Activated CD8-positive, alpha-beta memory T cell treated with anti-CD3 and anti-CD28 coated beads, Interleukin-2, amount 10 ng/mL, durations not matched to agents 7 days and 5 days (primary cell): Measurements from ENCODE around the gene KIAA1549. TPM values are rescaled to one million over a fixed set of nuclear protein-coding genes. Genes with fewer than 3 reads are reported as not detected.

Experiments
- ATAC-seq: fragments of 150-1000 bp; cut with Tn5 transposase; one replicate; pipeline ENCODE4 v1.10.0; 2021; ENCODE audit warnings: moderate library complexity
- CTCF ChIA-PET: fragments of 350-600 bp; sonication (Branson Sonifier 250); formaldehyde crosslinking; loops from one replicate; lab custom pipeline; 2021; ENCODE audit warnings: antibody characterized with exemption; lab: Charles Lee
- DNase-seq: peaks from one replicate; pipeline ENCODE4 v3.0.0-alpha.2; 2020
- H3K27ac Mint-ChIP-seq: one replicate; pipeline ENCODE4 v1.8.0; 2021; ENCODE audit warnings: mild to moderate bottlenecking, mixed read lengths
- H3K27me3 Mint-ChIP-seq: one replicate; pipeline ENCODE4 v1.8.0; 2021; ENCODE audit warnings: mixed read lengths
- H3K36me3 Mint-ChIP-seq: one replicate; pipeline ENCODE4 v1.8.0; 2021; ENCODE audit warnings: mild to moderate bottlenecking, mixed read lengths
- H3K4me1 Mint-ChIP-seq: one replicate; pipeline ENCODE4 v1.8.0; 2021; ENCODE audit warnings: mixed read lengths
- H3K4me3 Mint-ChIP-seq: one replicate; pipeline ENCODE4 v1.8.0; 2021; ENCODE audit warnings: mild to moderate bottlenecking, moderate library complexity, mixed read lengths
- H3K9me3 Mint-ChIP-seq: one replicate; pipeline ENCODE4 v1.8.0; 2022; ENCODE audit warnings: low read depth, mixed read lengths
- total RNA-seq, 2 experiments: library from RNA; stranded (reverse); gene quantifications; one replicate each; pipeline ENCODE4 v1.2.3, GENCODE V29; 2021

Gene KIAA1549
- total RNA-seq, 2 experiments from 2014 or later = 0.61 to 1.1 TPM

DNA sequence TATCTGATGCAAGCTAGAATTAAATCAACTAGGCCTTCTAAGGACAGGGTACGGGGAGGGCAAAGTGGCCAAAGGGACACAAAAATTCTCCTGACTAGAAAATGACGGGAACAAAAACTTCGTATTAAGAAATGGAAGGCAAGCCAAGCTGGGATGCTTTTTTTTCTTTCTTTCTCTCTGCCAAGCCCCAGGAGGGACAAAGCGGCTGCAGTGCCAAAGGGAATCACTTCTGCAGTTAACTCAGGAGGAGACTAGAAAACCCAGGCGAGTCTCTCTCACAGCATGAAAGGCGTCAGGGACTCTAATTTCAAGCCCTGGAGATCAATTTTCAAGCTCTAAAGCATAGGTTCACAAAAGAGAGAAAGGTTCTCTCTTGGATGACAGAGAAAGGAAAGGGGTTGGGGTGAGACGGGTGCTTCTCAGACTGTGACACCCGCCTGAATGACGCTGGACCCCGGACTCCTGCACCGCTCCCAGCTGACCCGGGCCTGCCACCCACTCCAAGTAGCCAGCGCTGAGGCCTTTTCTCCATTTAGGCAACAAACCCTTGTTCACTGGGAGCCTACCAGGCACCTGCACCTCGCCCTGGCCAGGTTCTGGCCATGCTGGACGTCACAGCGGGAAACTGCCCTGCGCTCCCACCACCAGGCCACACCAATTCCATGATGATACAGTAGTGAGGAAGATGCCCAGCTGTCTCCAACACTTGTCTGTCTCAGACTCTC, 56.5 kb downstream of the KIAA1549 start:
- Mint-ChIP-seq H3K36me3 (no peaks in the 10 kb centered on the region), H3K4me3 (no peak overlapping the region), H3K4me1 (peaks cover 18% of the 10 kb centered on the region), H3K27me3 (peaks cover 2% of the 10 kb centered on the region), H3K27ac (no peak overlapping the region), H3K9me3 (no peaks in the 10 kb centered on the region)
- DNase-seq (no peak), ATAC-seq (no peak)
- CTCF ChIA-PET = no interaction called here

DNA sequence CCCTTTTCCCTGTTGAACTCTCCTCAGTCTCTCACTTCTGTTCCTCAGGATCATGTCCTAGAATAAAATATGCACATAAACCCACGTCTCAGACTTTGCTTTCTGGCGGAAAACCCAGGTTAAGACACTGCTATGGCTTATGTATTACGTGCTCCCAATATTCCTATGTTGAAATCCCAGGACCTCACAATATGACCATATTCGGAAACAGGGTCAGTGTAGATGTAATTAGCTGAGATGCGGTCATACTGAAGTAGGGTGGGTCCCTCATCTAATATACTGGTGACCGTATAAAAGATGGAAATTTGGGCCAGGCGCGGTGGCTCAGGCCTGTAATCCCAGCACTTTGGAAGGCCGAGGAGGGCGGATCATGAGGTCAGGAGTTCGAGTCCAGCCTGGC, 59.9 kb downstream of the KIAA1549 start:
- no peaks in the 10 kb centered on the region for H3K36me3 Mint-ChIP-seq
- ATAC-seq = no peak

DNA sequence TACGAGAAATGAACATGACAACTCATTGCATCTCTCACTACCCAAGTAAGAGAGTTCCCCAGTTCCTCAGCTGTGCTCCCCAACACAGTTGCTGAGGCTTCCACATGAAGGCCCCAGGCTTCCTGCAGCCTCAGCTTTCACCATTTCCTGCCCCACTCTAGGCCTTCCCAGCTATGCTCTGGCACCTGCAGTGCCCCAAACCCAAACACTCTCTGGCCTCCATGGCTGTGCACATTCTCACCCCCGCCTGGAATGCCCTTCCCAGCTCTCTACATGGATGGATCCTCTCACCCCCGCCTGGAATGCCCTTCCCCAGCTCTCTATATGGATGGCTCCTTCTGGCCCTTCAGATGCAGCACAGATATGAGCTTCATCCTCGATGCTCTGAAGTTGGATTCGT, 61.3 kb downstream of the KIAA1549 start:
- no peak for DNase-seq
- CTCF ChIA-PET = interaction anchor here (1.2 to 1.4 kb wide), 2 partner anchors 9 to 27 kb away, joined by 3 read pairs; no protein-coding TSS in a partner anchor
- ATAC-seq = no peak

More for the DNA sequence above, 59.9 kb downstream of the KIAA1549 start:
- no peak for DNase-seq
- CTCF ChIA-PET = no interaction called here
- H3K4me1 Mint-ChIP-seq = peaks cover 18% of the 10 kb centered on the region
- no peaks in the 10 kb centered on the region for H3K9me3 Mint-ChIP-seq
- H3K27me3 Mint-ChIP-seq = no peaks in the 10 kb centered on the region
- no peak overlapping the region for H3K27ac Mint-ChIP-seq
- H3K4me3 Mint-ChIP-seq = no peak overlapping the region

DNA sequence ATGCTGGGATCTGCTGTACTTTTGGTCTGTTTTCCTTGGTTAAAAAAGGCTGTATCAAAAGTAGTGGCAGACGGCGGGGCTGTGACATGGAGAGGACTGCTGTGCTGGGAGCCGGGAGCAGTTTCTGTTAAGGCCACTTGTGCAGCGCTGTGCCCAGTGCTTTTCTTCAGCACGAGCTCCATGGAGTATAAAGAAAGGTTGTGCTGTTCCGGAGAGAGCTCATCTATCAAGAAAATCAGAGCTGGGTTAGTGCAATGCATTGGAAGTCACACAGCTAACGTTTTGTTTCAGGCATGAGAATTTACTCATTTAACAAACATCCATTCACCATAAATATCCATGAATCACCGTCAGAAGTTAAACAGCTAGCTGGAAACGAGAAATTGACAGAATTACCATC, 62.0 kb downstream of the KIAA1549 start:
- Mint-ChIP-seq H3K9me3 (no peaks in the 10 kb centered on the region), H3K36me3 (no peaks in the 10 kb centered on the region), H3K27me3 (peaks cover 12% of the 10 kb centered on the region), H3K4me1 (peaks cover 8% of the 10 kb centered on the region), H3K27ac (no peak overlapping the region), H3K4me3 (no peak overlapping the region)
- DNase-seq (no peak), ATAC-seq (no peak)
- CTCF ChIA-PET = interaction anchor here (1.4 kb wide), 1 partner anchor 8 kb away, joined by 3 read pairs; no protein-coding TSS in a partner anchor

More for the DNA sequence above, 61.3 kb downstream of the KIAA1549 start:
- Mint-ChIP-seq H3K36me3 (no peaks in the 10 kb centered on the region), H3K4me3 (no peak overlapping the region), H3K9me3 (no peaks in the 10 kb centered on the region), H3K27ac (no peak overlapping the region), H3K27me3 (peaks cover 5% of the 10 kb centered on the region), H3K4me1 (peaks cover 8% of the 10 kb centered on the region)

DNA sequence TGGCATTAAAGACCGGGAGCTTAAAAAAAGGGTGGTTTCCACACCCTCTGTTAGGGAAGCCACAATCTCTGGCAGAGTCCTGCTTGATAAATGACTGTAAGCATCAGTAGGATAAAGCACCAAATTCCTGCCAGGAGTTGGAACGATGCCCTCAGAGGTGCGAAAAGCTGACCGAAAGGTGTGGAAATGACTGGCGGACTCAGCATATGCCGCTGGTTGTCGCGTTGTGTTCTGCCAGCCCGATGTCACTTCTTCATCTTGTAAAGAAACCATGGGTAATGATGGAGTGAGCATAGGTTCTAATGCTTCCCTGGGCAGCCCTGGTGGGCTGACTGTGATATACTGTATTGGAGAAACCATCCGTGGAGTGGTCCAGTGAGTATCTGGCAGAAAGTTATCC, 62.4 kb downstream of the KIAA1549 start:
- CTCF ChIA-PET = no interaction called here
- peaks cover 8% of the 10 kb centered on the region for H3K4me1 Mint-ChIP-seq
- H3K9me3 Mint-ChIP-seq = no peaks in the 10 kb centered on the region
- no peaks in the 10 kb centered on the region for H3K36me3 Mint-ChIP-seq
- ATAC-seq (no peak), DNase-seq (no peak)
- H3K27me3 Mint-ChIP-seq = peaks cover 15% of the 10 kb centered on the region
- no peak overlapping the region for H3K4me3 Mint-ChIP-seq
- no peak overlapping the region for H3K27ac Mint-ChIP-seq

DNA sequence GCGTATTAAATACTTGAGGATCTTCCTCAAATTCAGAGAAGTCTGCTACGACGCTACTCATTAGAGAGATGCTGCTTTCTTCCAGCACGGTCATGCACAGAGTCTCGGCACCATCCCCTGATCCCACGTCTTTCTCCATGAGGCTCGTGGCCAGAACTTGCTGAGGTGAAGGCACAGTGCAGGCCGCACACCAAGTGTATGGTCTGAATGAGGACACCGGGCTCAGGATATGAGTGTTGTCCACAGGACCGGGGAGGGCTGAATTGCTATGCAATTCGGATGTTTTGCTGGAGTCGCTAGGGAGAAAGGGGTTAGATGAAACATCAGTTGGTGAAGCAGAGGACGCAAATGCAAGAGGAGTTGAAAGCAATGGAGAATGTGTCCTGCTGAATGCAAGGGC, 63.0 kb downstream of the KIAA1549 start:
- no peak for ATAC-seq
- peaks cover 18% of the 10 kb centered on the region for H3K27me3 Mint-ChIP-seq
- H3K9me3 Mint-ChIP-seq = no peaks in the 10 kb centered on the region
- H3K4me1 Mint-ChIP-seq = peaks cover 8% of the 10 kb centered on the region
- no peak overlapping the region for H3K4me3 Mint-ChIP-seq
- CTCF ChIA-PET = no interaction called here
- no peak for DNase-seq
- H3K36me3 Mint-ChIP-seq = no peaks in the 10 kb centered on the region
- no peak overlapping the region for H3K27ac Mint-ChIP-seq

DNA sequence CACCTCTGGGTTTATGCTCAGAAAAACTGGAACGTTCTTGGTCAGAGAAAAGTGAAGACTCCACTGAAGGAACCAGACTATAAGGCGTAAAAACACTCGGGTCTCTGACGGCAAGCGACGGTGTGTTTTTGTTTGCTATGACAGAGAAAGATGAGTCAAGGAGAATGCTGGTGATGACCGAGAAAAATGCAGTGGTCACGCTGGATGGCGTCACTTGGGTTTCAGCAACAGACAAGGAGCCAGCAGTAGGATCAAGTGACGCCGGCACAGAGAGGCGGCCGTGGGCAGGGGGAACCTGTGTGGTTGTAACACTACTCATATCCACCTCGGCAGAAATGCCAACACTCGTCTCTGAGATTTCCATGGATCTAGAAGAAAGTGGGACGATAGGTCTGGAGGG, 63.4 kb downstream of the KIAA1549 start:
- CTCF ChIA-PET = no interaction called here
- Mint-ChIP-seq H3K9me3 (no peaks in the 10 kb centered on the region), H3K4me3 (no peak overlapping the region), H3K27ac (no peak overlapping the region), H3K36me3 (no peaks in the 10 kb centered on the region), H3K27me3 (peaks cover 20% of the 10 kb centered on the region), H3K4me1 (peaks cover 8% of the 10 kb centered on the region)
- DNase-seq (no peak), ATAC-seq (no peak)

DNA sequence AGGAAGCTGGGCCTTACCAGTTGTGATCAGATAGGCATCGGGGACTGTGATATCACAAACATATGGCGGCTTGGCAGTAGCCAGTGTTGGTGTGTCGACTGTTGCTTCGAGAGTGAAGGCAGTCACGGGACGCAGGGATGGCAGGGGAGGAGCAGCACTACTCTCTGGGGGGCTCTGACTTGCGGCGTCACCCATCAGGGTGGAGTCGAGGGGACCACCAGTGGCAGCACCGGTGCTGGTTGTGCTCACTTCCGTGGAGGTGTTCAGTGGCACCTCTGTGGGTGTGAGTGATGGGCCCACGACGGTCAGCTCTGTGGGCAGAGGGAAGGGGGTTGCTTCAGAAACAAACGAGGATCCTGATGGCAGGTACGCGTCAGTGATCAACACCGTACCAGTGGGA, 64.5 kb downstream of the KIAA1549 start:
- no peaks in the 10 kb centered on the region for H3K36me3 Mint-ChIP-seq
- peaks cover 28% of the 10 kb centered on the region for H3K27me3 Mint-ChIP-seq
- H3K4me1 Mint-ChIP-seq = peaks cover 8% of the 10 kb centered on the region
- no peak for DNase-seq
- CTCF ChIA-PET = no interaction called here
- ATAC-seq = no peak
- H3K9me3 Mint-ChIP-seq = no peaks in the 10 kb centered on the region
- no peak overlapping the region for H3K27ac Mint-ChIP-seq
- no peak overlapping the region for H3K4me3 Mint-ChIP-seq

DNA sequence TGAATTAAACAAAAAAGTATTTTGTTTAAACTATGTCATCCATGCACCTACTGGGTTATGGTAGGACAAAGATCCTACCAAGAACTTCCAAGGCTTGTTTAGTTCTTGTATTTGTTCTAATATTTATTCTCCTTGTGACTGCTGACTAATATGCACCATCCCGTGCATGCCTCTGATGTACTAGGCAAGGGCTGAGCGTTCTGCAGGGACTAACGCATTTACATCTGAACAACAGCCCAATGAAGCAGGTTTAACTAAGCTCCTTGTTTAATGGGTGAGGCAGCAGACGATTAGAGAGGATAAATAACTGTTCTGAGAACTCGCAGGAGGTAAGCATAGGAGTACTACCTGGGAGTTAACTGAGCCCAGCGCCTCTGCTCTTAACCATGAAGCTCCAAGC, 64.9 kb downstream of the KIAA1549 start:
- Mint-ChIP-seq H3K36me3 (no peaks in the 10 kb centered on the region), H3K27me3 (peaks cover 30% of the 10 kb centered on the region), H3K27ac (no peak overlapping the region), H3K9me3 (no peaks in the 10 kb centered on the region), H3K4me1 (peaks cover 8% of the 10 kb centered on the region), H3K4me3 (no peak overlapping the region)
- DNase-seq (no peak), ATAC-seq (no peak)
- CTCF ChIA-PET = no interaction called here

DNA sequence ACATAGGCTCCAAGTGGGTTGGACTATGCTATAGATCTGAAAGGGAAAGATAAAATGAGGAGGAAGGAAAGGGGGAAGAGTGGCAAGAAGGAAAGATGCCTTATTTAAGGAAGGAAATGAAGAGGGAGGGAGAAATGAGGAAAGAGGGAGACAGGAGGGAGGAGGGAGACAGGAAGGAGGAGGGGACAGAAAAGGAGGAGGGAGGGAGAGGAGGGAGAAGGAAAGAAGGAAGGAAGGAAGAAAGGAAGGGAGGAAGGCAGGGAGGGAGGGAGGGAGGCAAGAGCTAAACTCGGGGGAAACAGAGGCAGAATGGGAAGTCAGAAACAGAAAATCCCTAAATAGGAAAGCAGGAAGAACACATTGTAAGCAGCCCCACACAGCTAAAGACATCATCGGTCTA, 67.4 kb downstream of the KIAA1549 start:
- no peak for DNase-seq
- CTCF ChIA-PET = no interaction called here
- no peaks in the 10 kb centered on the region for H3K36me3 Mint-ChIP-seq
- no peaks in the 10 kb centered on the region for H3K9me3 Mint-ChIP-seq
- H3K4me3 Mint-ChIP-seq = no peak overlapping the region
- peaks cover 30% of the 10 kb centered on the region for H3K27me3 Mint-ChIP-seq
- H3K4me1 Mint-ChIP-seq = no peaks in the 10 kb centered on the region
- no peak for ATAC-seq
- H3K27ac Mint-ChIP-seq = no peak overlapping the region

DNA sequence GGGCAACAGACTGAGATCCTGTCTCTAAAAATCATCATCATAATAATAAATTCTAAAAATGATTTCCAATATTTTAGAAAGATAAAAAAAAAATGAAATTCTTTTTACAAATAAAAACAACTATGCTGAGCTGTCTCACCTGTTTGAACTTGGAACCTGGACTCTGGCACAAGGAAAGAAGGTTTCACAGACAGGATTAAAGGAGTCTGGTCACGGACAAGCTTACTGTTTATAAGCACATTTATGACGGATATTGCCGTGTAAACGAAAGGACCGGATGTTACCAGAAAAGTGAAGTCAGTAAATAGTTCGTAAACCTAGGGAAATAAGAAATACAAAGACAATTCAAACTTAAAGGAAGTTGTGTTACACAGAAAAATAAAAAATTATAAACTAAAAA, 70.2 kb downstream of the KIAA1549 start:
- H3K9me3 Mint-ChIP-seq = no peaks in the 10 kb centered on the region
- DNase-seq (no peak), ATAC-seq (no peak)
- no peaks in the 10 kb centered on the region for H3K36me3 Mint-ChIP-seq
- no peak overlapping the region for H3K27ac Mint-ChIP-seq
- H3K4me3 Mint-ChIP-seq = no peak overlapping the region
- CTCF ChIA-PET = interaction anchor here (1.3 kb wide), 1 partner anchor 9 kb away, joined by 3 read pairs; no protein-coding TSS in a partner anchor
- no peaks in the 10 kb centered on the region for H3K4me1 Mint-ChIP-seq
- H3K27me3 Mint-ChIP-seq = peaks cover 42% of the 10 kb centered on the region

DNA sequence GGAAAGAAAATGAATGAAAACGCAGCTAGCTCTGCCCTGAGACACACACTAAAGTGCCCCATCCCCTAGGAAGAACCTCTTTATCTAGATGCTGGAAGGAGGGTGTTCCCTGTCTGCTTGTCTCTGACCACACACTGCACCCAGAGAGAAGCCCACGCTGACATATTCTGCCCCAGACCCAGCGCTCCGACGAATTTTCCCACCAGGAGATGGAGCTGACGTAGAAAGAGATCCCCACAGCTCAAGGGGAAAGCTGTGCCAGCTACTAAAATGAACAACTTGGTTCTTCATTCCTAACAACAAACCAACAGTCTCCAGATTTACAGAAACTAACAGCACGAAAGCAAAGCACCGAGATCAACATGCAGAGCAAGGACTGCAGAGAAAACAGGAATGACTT, 73.3 kb downstream of the KIAA1549 start:
- H3K4me3 Mint-ChIP-seq = no peak overlapping the region
- H3K4me1 Mint-ChIP-seq = peaks cover 15% of the 10 kb centered on the region
- CTCF ChIA-PET = no interaction called here
- H3K27me3 Mint-ChIP-seq = peaks cover 29% of the 10 kb centered on the region
- H3K27ac Mint-ChIP-seq = no peak overlapping the region
- H3K36me3 Mint-ChIP-seq = no peaks in the 10 kb centered on the region
- no peak for DNase-seq
- no peaks in the 10 kb centered on the region for H3K9me3 Mint-ChIP-seq
- no peak for ATAC-seq

DNA sequence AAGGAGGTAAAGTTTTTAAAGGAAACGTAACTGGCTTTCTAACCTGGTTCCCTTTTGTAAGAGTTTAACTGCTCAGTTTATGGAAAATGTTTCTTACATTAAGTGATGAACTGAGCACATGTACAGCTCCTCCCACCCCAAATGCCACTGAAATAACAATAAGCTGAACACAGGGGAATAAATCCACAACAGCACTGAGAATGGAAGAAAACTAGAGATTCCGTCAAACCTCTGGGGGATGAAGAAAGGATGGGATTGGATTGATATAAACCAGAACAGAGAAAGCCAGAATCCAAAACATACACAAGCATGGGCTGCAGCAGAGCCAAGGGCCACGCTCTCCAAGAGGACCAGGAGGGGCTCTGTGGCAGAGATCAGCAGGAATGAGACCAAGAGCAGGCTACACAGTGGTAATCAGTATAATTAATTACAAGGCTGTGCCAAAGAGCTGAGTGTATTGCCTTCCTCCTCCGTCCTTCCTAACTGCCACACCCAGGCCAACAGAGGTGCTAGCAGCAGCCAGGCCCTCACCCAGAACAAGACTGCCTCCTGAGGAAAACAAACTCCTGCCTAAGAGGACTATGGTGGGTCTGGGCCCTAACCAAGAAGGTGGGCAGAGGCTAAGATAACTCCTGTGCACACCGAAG, 73.9 kb downstream of the KIAA1549 start:
- Mint-ChIP-seq H3K4me1 (peaks cover 20% of the 10 kb centered on the region), H3K4me3 (no peak overlapping the region), H3K36me3 (no peaks in the 10 kb centered on the region), H3K9me3 (no peaks in the 10 kb centered on the region), H3K27me3 (peaks cover 30% of the 10 kb centered on the region), H3K27ac (no peak overlapping the region)
- DNase-seq (no peak), ATAC-seq (no peak)
- CTCF ChIA-PET = interaction anchor here (0.8 kb wide), 1 partner anchor 21 kb away, joined by 3 read pairs; no protein-coding TSS in a partner anchor
